Neutrophil (primary cell): Measurements from ENCODE around the gene PWWP3B.
"Not testable (repeated sequence)": the region's sequence is repeated elsewhere in the genome, so short reads cannot be mapped to it uniquely, and the experiment has no call there.

Experiments
- H3K27ac ChIP-seq: fragments of 200-600 bp; sonication (generic); 2 replicates; pipeline ENCODE4 v1.5.1; 2016; ENCODE audit warnings: mild to moderate bottlenecking, moderate library complexity
- H3K27me3 ChIP-seq: fragments of 200-600 bp; sonication (generic); 2 replicates; pipeline ENCODE4 v1.6.0; 2016; ENCODE audit warnings: mild to moderate bottlenecking
- H3K36me3 ChIP-seq: fragments of 200-600 bp; sonication (generic); 2 replicates; pipeline ENCODE4 v1.5.1; 2017
- H3K4me1 ChIP-seq, 2 experiments: fragments of 200-600 bp in 1 of 2; sonication (generic) in 1 of 2; 1 replicate in 1 of 2; 2 replicates in 1 of 2; pipeline versions ENCODE4 v1.5.1 to v1.6.1; 2013 to 2016; ENCODE audit warnings: low read depth in 1 of 2, low read length in 1 of 2, mild to moderate bottlenecking in 1 of 2, moderate library complexity in 1 of 2; ENCODE audit not compliant: control insufficient read depth in 1 of 2, insufficient read depth in 1 of 2
- H3K4me3 ChIP-seq, 2 experiments: fragments of 200-600 bp in 1 of 2; sonication (generic) in 1 of 2; 1 replicate in 1 of 2; 2 replicates in 1 of 2; pipeline ENCODE4 v1.5.1; 2013 to 2016; ENCODE audit warnings: low read depth in 1 of 2, low read length in 1 of 2, mild to moderate bottlenecking in 1 of 2, moderate library complexity in 1 of 2
- H3K9me3 ChIP-seq: fragments of 200-600 bp; sonication (generic); 2 replicates; pipeline ENCODE4 v1.5.1; 2016
- CTCF ChIP-seq: fragments of 200-600 bp; sonication (generic); IDR thresholded peaks from 2 replicates; pipeline ENCODE4 v1.5.1; 2016; ENCODE audit warnings: antibody characterized with exemption

PWWP3B gene

GRCh38 chrX:106170318-106170717 lies 2.2 kb downstream of the PWWP3B start:
- H3K27ac ChIP-seq, result no peak overlapping the region
- H3K36me3 ChIP-seq, result no peaks in the 10 kb centered on the region
- no peak overlapping the region for H3K4me3 ChIP-seq
- no peaks in the 10 kb centered on the region for H3K27me3 ChIP-seq
- H3K9me3 ChIP-seq, result no peaks in the 10 kb centered on the region
- TF ChIP-seq CTCF, result no peak
- no peaks in the 10 kb centered on the region for H3K4me1 ChIP-seq

DNA sequence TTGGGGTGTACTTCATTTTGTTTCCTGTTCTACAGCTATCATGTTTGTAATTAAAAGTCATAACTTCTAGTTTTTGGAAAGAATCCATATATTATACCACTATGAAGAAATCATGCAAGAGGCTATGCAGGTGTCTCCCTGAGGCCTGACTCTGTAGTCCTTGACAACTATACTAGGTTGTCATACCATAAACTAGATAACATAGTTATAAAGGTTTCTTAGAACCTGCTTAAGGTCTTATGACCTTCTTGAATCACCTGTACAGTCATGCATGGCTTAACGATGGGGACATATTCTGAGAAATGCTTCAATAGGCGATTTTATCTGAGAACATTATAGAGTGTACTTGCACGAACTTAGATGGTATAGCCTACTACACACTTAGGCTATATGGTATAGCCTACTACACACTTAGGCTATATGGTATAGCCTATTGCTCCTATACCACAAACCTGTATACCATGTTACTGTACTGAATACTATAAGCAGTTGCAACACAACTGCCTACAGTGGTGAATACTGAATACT lies 3.3 kb downstream of the PWWP3B start:
- no peaks in the 10 kb centered on the region for H3K36me3 ChIP-seq
- TF ChIP-seq CTCF, result no peak

DNA sequence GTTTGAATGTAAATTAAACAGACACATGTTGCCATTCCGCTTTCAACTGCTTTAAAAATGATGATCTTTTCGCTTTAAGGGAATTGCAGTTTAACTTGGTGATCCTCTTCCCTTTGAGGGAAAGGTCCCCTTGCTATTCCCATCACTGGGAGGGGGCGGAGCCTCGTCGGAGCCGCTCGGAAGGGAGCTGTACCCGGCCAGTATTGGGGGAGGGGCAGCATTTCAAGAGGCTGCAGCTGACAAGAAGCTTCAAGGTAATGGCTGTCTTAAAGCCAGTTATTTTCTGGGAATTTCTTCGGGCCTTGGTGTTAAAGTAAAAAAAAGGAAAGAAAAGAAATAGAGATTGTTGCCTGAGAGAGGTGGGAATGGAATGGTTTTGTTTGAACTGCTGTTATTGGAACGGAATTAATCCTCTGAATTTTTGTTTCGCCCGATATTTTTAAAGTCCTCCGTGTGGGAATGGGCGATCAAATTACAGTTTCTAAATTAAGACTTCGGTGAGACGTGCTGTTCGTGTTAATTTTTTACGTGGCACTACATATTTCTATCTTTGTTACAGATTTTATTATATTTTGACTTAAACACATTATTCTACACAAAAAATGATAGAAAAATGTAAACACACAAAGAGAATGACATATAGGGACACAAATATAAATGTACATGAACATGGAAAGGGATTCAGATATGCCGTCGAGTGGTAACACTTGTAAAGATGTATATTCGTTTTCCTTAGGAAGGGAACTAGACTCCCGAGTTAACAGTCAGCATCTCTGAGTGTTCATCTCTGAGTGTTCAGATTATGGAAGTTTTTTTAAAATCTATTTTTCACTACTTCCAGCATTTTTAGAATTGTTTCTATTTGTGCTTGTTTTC lies 9.2 kb downstream of the PWWP3B start:
- no peak for TF ChIP-seq CTCF
- no peaks in the 10 kb centered on the region for H3K9me3 ChIP-seq
- no peaks in the 10 kb centered on the region for H3K27me3 ChIP-seq
- H3K27ac ChIP-seq, result no peak overlapping the region
- no peak overlapping the region for H3K4me3 ChIP-seq
- H3K4me1 ChIP-seq, result no peaks in the 10 kb centered on the region
- no peaks in the 10 kb centered on the region for H3K36me3 ChIP-seq

More for the DNA sequence above, 3.3 kb downstream of the PWWP3B start:
- H3K27ac ChIP-seq, result no peak overlapping the region
- H3K4me3 ChIP-seq, result no peak overlapping the region
- H3K9me3 ChIP-seq, result no peaks in the 10 kb centered on the region
- no peaks in the 10 kb centered on the region for H3K4me1 ChIP-seq
- H3K27me3 ChIP-seq, result no peaks in the 10 kb centered on the region

DNA sequence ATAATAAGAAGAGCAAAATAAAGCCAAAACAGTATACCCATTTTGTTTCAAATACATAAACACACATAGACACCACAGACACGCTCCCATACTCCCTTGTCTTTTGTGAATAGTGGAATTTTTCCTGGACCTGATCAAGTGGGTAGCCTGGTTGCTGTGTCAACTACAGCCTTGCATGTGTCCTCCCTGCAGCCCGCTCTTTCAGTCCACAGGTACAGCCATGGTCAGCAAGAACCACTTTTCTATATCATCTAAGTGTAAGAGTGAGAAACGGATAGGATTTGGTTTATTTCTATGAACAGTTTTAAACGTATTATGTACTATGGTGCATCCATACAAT lies 9.8 kb downstream of the PWWP3B start:
- H3K36me3 ChIP-seq, result no peaks in the 10 kb centered on the region
- H3K4me3 ChIP-seq, result no peak overlapping the region
- H3K9me3 ChIP-seq, result no peaks in the 10 kb centered on the region
- TF ChIP-seq CTCF, result no peak
- H3K27ac ChIP-seq, result no peak overlapping the region
- H3K4me1 ChIP-seq, result no peaks in the 10 kb centered on the region
- no peaks in the 10 kb centered on the region for H3K27me3 ChIP-seq

- TF ChIP-seq CTCF, result no peak
- H3K9me3 ChIP-seq, result no peaks in the 10 kb centered on the region
- no peaks in the 10 kb centered on the region for H3K36me3 ChIP-seq
- H3K4me3 ChIP-seq, result no peak overlapping the region
- no peaks in the 10 kb centered on the region for H3K27me3 ChIP-seq
- no peaks in the 10 kb centered on the region for H3K4me1 ChIP-seq
- H3K27ac ChIP-seq, result no peak overlapping the region
These were observed 10.7 kb downstream of the PWWP3B start for GRCh38 chrX:106178826-106179225.

DNA sequence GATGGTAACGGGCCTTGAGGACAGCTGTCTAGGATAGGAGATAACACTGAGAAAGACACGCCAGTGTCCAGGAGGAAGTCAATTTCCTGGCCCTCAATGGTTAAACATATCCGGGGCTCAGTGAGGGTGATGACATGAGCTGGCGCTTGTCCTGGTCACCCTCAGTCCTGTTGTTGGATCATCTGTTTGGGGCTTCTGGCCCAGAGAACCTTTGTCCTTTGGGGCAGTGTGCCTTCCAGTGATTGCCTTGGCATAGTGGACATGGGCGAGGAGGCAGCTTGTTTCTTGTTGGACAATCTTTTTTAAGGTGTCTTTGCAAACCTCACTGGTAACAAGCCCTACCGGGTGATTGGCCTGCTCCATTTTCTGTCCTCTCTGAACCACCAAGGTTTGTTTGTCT lies 15.6 kb downstream of the PWWP3B start:
- H3K9me3 ChIP-seq, H3K4me1 ChIP-seq, H3K36me3 ChIP-seq, H3K27ac ChIP-seq, H3K4me3 ChIP-seq, H3K27me3 ChIP-seq: not testable (repeated sequence)
